DND-41 (cell line): Measurements from ENCODE around the gene ELN.
"Not testable (repeated sequence)": the region's sequence is repeated elsewhere in the genome, so short reads cannot be mapped to it uniquely, and the experiment has no call there.

Experiments
- ATAC-seq: fragments of 200-7000 bp; cut with Tn5 transposase; 3 replicates; pipeline ENCODE4 v1.9.1; 2021; ENCODE audit warnings: low read depth; ENCODE audit not compliant: insufficient read depth
- DNase-seq: peaks from one replicate; pipeline ENCODE4 v3.0.0-alpha.2; 2020
- H2AFZ ChIP-seq: 2 replicates; pipeline ENCODE4 v1.6.0; 2012; ENCODE audit warnings: low read depth, low read length
- H3K27ac ChIP-seq: 2 replicates; pipeline ENCODE4 v1.5.1; 2012; ENCODE audit warnings: low read length, inconsistent platforms
- H3K27me3 ChIP-seq: fragments of 200-600 bp; sonication (generic); 2 replicates; pipeline ENCODE4 v1.6.0; 2012; ENCODE audit warnings: low read length, mild to moderate bottlenecking, inconsistent platforms; ENCODE audit not compliant: insufficient read depth, poor library complexity
- H3K36me3 ChIP-seq: 2 replicates; pipeline ENCODE4 v1.5.1; 2012; ENCODE audit warnings: low read length, inconsistent platforms; ENCODE audit not compliant: insufficient read depth
- H3K4me1 ChIP-seq: 2 replicates; pipeline ENCODE4 v1.5.1; 2012; ENCODE audit warnings: mild to moderate bottlenecking, low read length; ENCODE audit not compliant: insufficient read depth
- H3K4me2 ChIP-seq: 2 replicates; pipeline ENCODE4 v1.6.0; 2012; ENCODE audit warnings: mild to moderate bottlenecking, moderate library complexity, low read length, inconsistent platforms; ENCODE audit not compliant: insufficient read depth
- H3K4me3 ChIP-seq, 2 experiments: fragments of 200-600 bp in 1 of 2; shearing (Covaris generic) in 1 of 2; 2 replicates each; pipeline ENCODE4 v1.5.1; 2012 to 2016; ENCODE audit warnings: inconsistent platforms in 2 of 2, low read length in 2 of 2, mild to moderate bottlenecking in 2 of 2, low read depth in 1 of 2, moderate library complexity in 1 of 2
- H3K79me2 ChIP-seq: 2 replicates; pipeline ENCODE4 v1.6.0; 2012; ENCODE audit warnings: low read length, inconsistent platforms; ENCODE audit not compliant: insufficient read depth
- H3K9ac ChIP-seq: 2 replicates; pipeline ENCODE4 v1.6.0; 2012; ENCODE audit warnings: low read depth, mild to moderate bottlenecking, inconsistent platforms, low read length, moderate library complexity
- H3K9me3 ChIP-seq: 2 replicates; pipeline ENCODE4 v1.5.1; 2012; ENCODE audit warnings: low read length, moderate library complexity, mild to moderate bottlenecking, inconsistent platforms; ENCODE audit not compliant: insufficient read depth, severe bottlenecking
- H4K20me1 ChIP-seq: 2 replicates; pipeline ENCODE4 v1.6.0; 2012; ENCODE audit warnings: low read length; ENCODE audit not compliant: insufficient read depth
- EZH2 ChIP-seq: IDR thresholded peaks from 3 replicates; pipeline ENCODE4 v1.6.1; 2012; ENCODE audit warnings: borderline replicate concordance, low read depth, mild to moderate bottlenecking, moderate library complexity, low read length, inconsistent platforms; ENCODE audit not compliant: severe bottlenecking
- TF ChIP-seq, protein P1 (sequence below): IDR thresholded peaks from 2 replicates; pipeline ENCODE4 v1.5.1; 2012; ENCODE audit warnings: borderline replicate concordance, low read length, moderate library complexity, mild to moderate bottlenecking; ENCODE audit not compliant: poor library complexity, severe bottlenecking; ENCODE audit errors: extremely low read depth

The ELN gene

GRCh38 chr7:74010407-74010806 is 17.6 kb upstream of the ELN start:
- H2AFZ ChIP-seq, result no peak overlapping the region
- DNase-seq, result no peak
- H3K27me3 ChIP-seq, result peaks cover 3% of the 10 kb centered on the region

DNA sequence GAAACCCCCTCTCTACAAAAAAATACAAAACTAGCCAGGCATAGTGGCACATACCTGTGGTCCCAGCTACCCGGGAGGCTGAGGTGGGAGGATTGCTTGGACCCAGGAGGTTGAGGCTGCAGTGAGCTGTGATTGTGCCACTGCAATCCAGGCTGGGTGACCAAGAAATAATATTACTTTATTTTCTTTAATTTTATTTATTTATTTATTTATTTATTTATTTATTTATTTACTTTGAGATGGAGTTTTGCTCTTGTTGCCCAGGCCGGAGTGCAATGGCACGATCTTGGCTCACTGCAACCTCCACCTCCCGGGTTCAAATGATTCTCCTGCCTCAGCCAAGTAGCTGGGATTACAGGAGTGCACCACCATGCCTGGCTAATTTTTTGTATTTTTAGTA is 16.6 kb upstream of the ELN start:
- not testable (repeated sequence) for H3K4me2 ChIP-seq, H3K27ac ChIP-seq, H3K4me1 ChIP-seq, H3K9me3 ChIP-seq, H3K36me3 ChIP-seq, H3K4me3 ChIP-seq, H3K27me3 ChIP-seq, H2AFZ ChIP-seq, DNase-seq, ATAC-seq, H4K20me1 ChIP-seq, H3K9ac ChIP-seq, H3K79me2 ChIP-seq

More at GRCh38 chr7:74010407-74010806, 17.6 kb upstream of the ELN start:
- Histone ChIP-seq H3K9ac (no peak overlapping the region), H3K9me3 (no peaks in the 10 kb centered on the region), H3K79me2 (no peaks in the 10 kb centered on the region), H3K27ac (no peak overlapping the region), H3K4me2 (no peak overlapping the region), H3K4me1 (no peaks in the 10 kb centered on the region), H3K4me3 (no peak overlapping the region), H3K36me3 (no peaks in the 10 kb centered on the region), H4K20me1 (no peaks in the 10 kb centered on the region; the same call in 1 of the 2 replicates)
- TF ChIP-seq, protein P1, sequence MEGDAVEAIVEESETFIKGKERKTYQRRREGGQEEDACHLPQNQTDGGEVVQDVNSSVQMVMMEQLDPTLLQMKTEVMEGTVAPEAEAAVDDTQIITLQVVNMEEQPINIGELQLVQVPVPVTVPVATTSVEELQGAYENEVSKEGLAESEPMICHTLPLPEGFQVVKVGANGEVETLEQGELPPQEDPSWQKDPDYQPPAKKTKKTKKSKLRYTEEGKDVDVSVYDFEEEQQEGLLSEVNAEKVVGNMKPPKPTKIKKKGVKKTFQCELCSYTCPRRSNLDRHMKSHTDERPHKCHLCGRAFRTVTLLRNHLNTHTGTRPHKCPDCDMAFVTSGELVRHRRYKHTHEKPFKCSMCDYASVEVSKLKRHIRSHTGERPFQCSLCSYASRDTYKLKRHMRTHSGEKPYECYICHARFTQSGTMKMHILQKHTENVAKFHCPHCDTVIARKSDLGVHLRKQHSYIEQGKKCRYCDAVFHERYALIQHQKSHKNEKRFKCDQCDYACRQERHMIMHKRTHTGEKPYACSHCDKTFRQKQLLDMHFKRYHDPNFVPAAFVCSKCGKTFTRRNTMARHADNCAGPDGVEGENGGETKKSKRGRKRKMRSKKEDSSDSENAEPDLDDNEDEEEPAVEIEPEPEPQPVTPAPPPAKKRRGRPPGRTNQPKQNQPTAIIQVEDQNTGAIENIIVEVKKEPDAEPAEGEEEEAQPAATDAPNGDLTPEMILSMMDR, result no peak
- no peak for TF ChIP-seq EZH2
- no peak for ATAC-seq

- H3K4me2 ChIP-seq, result no peak overlapping the region
- no peaks in the 10 kb centered on the region for H3K79me2 ChIP-seq
- no peak for TF ChIP-seq EZH2
- TF ChIP-seq, protein P1, result no peak
- no peaks in the 10 kb centered on the region for H3K9me3 ChIP-seq
- no peak overlapping the region for H3K4me3 ChIP-seq
- no peak overlapping the region for H3K9ac ChIP-seq
- H3K36me3 ChIP-seq, result no peaks in the 10 kb centered on the region
- H3K4me1 ChIP-seq, result no peaks in the 10 kb centered on the region
- no peak overlapping the region for H2AFZ ChIP-seq
- H3K27ac ChIP-seq, result no peak overlapping the region
- no peak for ATAC-seq
- DNase-seq, result no peak
- no peaks in the 10 kb centered on the region; the same call in 1 of the 2 replicates for H4K20me1 ChIP-seq
- H3K27me3 ChIP-seq, result no peaks in the 10 kb centered on the region
Measured at GRCh38 chr7:74012842-74013249, 15.1 kb upstream of the ELN start.

- no peak for ATAC-seq
- no peak for DNase-seq
Measured at GRCh38 chr7:74013539-74014272, 14.3 kb upstream of the ELN start.

More at GRCh38 chr7:74013539-74014272, 14.3 kb upstream of the ELN start:
- Histone ChIP-seq H3K9ac (no peak overlapping the region), H4K20me1 (no peaks in the 10 kb centered on the region; the same call in 1 of the 2 replicates), H3K4me3 (no peak overlapping the region), H3K4me1 (no peaks in the 10 kb centered on the region), H3K36me3 (no peaks in the 10 kb centered on the region), H3K79me2 (no peaks in the 10 kb centered on the region), H3K27me3 (no peaks in the 10 kb centered on the region), H3K4me2 (no peak overlapping the region), H3K27ac (no peak overlapping the region), H3K9me3 (no peaks in the 10 kb centered on the region), H2AFZ (no peak overlapping the region)
- no peak for TF ChIP-seq EZH2
- TF ChIP-seq, protein P1, result no peak
